NCI-H460 (cell line): ENCODE measurements around the gene CEP104. TPM values are rescaled to one million over a fixed set of nuclear protein-coding genes. Genes with fewer than 3 reads are reported as not detected.
"Not testable (repeated sequence)": the region's sequence is repeated elsewhere in the genome, so short reads cannot be mapped to it uniquely, and the experiment has no call there.

Source experiments
- DNase-seq: peaks from one replicate; pipeline ENCODE4 v3.0.0-alpha.2; 2016; ENCODE audit warnings: low read depth; ENCODE audit errors: extremely low read depth
- total RNA-seq: library from RNA; depleted of rRNA; stranded (reverse); fragments of >200 nt; shearing (Covaris generic); gene quantifications from 2 replicates; pipeline ENCODE4 v1.2.3, GENCODE V29; 2014

CEP104 gene
- total RNA-seq, 1 experiment from 2014 or later, result 18.5 TPM

DNA sequence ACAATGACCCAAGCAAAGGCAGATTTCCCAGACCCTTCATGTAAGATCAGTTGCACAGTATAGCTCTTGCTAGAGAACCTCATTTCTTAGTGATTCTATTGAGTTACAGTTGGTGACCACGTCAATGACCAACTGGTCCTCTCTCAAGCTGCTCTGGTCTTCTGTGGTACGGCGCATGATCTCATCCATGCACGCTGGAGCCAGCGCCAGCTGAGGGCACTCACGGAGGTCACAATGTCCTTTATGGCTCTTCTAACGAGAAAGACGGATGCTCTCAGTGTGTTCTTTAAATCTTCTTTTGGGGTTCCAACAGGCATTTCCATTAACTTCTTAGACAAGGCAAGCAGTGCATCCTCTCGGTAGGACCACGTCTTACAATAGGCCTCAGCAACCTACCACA lies 22.3 kb downstream of the CEP104 start:
- no peak for DNase-seq

DNA sequence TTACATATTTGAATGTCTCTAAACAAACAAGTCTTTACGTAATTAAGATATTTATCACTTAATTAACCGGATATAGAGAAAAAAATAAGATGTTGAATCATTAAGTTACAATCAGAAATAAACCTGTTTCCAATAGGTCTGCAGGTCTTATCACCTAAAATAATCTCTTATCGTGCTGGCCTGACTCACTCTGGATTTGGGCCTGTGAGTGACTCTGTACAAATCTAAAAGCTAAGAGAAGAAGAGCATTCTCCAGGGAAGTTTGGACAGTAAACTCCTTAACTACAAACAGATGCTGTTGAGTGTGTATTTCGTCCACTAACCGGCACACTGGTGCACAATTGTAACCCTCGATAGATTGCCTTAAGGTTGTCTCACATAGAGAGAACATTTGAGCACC lies 25.3 kb downstream of the CEP104 start:
- DNase-seq, result no peak

DNA sequence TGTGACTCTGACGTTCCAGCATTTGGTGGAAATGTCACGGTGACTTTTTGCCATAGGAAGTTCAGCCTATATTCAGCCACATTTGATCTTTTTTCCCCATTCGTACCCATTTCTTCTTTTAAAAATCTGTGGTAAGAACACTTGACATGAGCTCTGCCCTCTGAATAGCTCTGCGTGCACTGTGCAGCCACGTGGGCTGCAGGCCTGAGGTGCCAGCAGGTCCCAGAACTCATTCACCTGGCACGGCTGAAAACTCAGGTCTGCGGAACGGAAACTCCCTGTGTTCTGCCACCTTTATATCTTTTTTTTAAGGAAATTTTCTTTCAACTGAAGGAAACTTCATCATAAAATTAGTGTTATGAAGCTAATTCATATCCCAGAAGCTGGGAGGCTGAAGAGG lies 28.6 kb downstream of the CEP104 start:
- no peak for DNase-seq

DNA sequence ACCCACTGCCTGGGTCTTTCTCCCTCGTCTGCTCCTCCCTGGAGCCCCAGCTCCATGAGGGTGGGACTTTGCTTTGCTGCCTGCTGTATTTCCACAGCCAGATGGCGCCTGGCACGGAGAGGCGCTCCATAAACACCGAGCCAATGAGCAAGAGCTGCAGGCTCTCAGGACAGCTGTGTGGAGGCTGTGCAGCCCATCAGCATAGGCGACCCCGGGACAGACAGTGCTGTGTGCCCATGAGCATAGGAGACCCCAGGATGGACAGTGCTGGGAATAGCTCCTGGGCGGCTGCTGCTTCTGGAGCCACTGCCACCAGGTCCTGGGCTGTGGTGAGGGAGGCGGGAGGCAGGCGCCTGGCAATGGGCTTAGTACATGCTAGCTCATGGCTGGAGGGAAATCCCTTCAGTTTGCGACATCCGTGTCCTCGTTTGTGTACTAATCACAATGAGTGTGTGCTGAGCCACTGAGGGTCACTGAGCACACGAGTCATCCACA lies 29.2 kb downstream of the CEP104 start:
- no peak for DNase-seq

DNA sequence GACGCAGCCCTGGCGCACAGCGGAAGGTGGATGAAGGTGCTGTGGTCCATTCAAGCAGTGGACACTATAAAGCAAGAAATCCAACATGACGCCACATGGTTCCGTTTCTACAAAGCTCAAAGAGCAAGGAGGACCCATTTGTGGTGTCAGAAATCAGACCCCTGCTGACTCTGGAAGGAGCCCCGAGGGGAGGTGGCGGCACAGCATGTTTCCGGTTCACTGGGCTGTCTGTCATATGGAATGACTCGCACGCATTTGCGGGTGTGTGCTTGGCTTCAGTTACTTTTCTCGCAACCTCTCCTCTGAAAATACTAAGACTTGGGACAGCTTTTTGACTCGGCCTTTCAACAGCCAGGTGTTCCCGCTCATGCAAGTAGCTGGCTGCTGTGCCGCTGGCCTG lies 31.7 kb downstream of the CEP104 start:
- no peak for DNase-seq

DNA sequence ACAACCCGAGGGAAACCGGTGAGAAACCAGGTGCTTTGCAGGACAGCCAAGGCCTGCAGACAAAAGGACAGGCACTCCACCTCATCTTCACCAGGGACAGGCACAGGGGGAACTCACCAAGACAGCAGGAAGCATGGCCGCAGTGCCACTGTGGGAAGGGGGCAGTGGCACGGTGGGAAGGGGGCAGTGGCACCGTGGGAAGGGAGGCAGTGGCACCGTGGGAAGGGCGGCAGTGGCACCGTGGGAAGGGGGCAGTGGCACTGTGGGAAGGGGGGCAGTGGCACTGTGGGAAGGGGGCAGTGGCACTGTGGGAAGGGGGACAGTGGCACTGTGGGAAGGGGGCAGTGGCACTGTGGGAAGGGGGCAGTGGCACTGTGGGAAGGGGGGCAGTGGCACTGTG lies 32.4 kb downstream of the CEP104 start:
- no peak for DNase-seq

DNA sequence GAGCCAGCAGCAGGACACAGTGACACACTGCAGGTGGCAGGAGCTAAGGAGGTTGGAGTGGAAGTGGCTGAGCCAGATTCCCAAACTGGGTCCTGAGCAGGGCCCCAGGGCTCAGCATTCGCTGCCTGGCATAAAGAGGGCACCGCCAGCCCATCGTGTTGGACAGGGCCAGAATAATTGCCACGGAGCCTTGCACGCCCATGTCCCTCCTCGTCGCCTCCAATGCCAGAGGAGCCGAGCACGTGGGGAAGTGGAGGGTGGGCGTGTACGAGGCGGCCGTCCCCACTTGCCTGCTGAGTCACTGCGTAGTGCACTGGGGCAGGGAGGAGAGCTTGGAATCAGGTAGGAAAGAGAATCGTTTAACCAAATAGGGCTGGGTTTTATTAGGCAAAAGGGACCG lies 34.6 kb downstream of the CEP104 start:
- DNase-seq, result no peak

DNA sequence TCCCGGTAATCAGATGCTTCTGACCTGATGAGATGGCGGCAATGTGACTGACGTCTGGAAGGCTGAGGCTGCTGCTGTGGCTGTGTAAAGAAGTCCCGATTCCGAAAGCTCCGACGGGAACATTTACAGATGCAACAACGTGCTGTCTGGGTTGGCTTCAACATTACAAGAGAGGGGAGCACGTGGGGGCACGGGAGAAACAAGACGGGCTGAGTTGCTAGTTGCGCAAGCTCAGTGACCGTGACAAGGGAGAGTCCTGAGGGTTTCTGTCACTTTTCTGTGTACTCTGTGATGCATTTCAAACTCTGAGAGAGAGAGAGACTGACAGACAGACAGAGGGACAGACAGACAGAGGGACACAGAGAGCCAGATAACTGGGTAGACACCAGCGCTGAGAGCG lies 35.1 kb downstream of the CEP104 start:
- DNase-seq, result no peak

DNA sequence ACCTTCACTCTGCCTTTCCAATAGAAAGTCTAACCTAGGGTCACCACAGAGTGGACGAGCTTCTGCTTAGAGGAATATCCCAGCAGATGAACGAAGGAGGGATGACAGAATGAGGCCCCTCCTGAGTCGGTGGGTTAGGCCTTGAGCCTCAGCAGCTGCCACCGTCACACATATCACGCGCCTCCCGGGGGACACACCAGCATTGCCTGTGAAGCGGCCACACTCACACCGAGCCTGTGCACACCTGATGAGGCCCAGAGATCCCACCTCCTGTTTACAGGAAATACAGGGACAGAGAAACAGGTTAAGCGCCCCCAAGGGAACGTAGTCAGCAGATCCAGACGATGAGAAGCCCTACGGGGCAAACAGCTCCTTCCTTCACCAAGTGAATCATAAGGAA lies 35.6 kb downstream of the CEP104 start:
- DNase-seq, result no peak

DNA sequence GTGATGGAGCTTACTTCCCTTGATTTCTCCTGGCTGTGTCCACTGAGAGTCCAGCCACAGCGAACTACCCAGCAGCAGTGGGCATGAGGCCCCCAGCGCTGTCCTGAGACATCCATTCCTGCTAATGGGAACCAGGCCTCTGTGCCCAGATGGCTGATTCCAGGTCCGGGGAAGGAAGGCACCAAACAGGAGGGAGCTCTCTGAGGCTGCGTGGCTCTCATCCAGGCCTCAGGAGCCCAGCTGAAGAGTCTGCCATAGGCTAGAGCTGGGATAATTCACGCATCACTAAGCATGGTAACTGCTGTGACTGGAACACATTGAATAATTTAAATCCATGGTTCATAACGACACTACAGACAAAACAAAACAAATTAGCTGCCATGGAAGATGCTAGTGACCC lies 36.0 kb downstream of the CEP104 start:
- DNase-seq, result no peak

DNA sequence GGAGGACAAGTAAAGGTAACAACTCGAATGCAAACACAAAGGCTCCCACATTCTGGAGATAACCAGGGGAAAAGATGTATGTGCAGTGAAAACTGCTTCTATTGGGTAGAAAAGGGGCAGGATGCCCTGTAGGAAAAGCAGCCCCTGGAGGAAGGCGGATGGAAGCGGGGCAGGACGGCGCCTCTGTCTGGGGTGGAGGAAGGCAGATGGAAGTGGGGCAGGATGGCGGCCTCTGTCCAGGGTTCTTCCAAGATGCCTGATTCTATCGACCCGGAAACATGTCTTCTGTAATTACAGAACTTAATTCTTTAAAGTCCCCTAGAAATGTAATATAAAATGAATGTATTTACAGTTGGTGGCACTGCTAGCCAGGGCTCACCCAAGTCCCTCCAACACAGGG lies 36.7 kb downstream of the CEP104 start:
- DNase-seq, result no peak

DNA sequence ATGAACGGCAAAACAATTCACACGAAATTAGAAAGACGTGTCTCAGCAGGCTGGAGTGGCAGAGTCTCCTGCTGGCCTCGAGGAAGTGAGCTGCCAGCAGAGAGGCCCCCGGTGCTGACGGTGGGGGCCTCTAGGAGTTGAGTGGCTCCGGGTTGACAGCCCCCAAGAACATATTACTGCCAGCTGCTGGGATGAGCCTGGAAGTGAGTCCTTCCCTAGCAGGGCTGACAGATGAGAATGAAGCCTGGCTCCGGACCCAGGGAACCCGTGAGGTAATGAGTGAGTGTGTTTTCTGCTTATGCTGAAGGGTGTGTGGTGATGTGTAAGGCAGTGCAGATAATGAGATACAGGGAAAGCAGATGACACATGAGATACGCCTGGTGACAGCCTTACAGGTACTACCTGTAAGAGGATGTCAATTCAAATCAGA lies 37.2 kb downstream of the CEP104 start:
- DNase-seq, result no peak

DNA sequence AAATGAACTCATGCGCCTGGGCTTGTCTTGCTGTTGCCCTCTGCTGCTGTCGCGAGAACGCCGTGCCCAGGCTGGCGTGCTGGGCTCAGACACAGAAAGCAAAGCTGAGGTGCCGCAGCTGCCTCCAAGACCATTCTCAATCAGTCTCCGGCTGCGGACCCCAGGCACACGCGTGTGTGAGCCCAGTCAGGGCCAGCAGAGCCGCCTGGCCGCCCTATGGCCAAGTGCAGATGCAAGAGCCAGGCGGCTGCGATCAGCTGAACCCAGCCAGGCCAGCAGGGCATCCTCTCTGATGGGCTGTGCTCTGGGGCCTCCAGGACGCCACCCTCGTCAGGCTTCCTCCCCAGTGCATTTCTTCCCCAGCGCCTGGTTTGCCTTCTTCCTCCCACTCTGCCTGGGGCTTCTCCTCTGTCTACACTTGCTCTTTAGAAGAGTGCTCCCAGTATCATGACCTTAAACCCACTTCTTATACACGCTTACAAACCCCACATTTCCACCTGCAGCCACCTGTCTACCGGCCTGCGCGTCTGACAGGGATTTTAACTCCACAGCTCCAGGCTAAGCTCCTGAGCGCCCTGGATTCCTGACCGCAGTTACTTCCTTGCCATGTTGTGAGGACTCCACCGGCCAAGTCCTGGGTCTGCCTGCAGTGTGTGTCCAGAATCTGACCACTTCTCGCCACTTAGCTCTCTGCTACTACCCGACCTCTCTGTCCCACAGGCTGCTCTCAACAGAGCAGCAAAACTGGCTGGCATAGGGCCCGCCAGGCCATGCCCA lies 39.0 kb downstream of the CEP104 start:
- no peak for DNase-seq

DNA sequence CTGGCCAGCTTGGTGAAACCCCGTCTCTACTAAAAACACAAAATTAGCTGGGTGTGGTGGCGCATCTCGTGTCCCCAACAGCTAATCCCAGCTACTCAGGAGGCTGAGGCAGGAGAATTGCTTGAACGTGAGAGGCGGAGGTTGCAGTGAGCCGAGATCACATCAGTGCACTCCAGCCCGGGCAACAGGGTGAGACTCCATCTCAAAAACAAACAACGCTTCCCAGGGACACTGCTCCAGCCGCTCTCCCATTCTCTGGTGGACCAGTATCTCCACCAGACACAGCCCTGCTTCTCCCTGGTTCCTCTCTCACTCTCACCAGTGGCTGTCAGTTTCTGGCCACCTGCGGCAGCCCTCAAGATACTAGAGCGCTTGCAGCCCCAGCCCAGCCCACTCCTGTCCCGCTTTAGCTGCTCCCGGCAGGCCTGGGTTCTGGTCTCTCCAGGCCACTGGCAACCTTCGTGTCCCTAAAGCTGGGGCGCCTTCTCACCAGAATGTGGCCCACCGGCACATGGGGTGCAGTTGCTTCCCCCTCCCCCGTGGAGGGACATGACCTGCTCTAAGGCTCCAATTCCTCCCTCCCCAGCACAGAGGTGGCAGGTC lies 39.8 kb downstream of the CEP104 start:
- no peak for DNase-seq

DNA sequence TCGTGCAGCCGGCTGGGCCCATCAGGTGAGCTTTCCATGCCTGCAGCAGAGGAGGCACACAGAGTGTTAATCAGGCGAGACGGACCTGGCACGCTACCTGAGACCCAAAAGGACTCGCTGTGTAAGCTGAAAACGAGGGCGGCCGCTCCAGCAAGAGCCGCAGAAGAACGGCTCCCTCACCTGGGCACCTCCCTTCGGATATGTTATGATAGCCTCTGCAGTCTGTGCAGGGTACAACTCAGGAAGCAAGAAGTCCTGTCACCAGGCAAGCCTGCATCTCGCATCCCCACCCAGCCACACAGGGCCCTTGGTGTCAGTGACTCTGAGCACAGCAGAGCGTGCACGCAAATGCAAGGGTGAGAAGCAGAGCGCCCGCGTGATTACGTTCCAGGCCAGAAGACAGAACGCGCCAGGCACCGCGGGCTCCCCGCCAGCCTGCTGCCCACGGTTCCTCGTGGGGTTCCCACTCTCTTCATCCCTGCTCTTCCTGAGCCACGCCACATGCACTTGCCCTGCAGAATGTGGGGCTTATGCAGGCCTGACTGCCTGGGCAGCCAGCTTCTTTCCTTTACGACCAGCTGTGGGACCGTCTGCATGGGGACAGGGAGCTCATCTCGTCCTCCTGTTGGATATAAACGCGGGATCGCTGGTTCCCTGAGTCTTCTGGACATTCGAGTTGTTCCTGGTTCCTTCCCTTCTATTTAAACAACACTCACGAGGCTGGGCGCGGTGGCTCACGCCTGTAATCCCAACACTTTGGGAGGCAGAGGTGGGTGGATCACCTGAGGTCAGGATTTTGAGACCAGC lies 40.5 kb downstream of the CEP104 start:
- DNase-seq, result no peak

DNA sequence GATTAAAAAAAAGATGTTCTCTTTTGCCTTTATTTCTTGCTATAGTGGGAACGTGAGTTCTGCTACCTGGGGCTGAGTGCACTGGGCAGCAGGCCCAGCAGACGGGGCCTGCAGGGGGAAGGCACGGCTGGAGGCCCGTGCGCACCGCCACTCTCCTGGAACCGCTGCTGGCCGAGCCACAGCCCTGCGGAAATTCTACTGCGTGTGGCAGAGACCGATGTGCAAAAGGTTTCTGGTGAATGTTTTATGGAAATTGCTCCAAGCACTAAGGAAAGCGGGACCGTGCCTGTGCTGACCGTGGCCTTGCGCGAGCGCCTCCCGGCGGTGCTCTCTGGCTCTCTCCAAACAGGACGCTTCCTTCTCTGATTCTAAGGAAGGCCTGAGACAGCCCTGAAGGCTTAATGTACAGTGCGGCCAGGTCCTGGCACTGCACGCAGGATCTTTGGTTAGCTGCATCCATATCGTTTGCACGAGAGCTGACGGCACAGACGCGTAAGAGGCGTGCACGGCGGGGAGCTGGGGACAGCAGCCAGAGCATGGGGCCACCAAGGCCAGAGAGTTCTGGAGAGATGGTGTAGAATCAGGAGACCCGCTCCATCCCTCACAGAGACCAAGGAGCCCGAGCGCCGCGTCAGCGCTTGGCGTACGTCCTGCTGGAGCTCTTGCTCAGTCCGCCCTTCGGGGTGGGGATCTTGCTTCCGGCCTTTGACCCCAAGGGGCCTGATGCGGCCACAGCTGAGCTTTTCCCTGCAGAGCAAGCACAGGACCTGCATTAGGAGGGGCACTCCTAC lies 42.0 kb downstream of the CEP104 start:
- no peak for DNase-seq

DNA sequence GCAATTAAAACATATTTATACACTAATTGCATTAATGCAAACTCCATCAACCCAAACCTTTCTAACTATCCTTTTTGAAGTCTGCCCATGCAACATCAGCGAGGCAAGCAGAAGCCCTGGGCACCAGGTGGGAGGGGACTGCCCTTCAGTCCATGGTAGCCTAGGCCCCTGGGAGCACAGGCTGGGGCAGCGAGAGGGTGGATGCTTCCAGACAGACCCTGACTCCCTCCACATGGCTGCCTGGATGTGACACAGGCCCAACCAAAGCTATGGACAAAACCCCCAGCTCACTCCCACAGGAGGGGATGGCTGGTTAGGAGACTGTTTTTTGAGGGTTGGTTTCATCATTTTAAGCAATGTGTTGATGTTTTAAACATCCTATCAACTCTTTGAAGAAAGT lies 42.9 kb downstream of the CEP104 start:
- no peak for DNase-seq

DNA sequence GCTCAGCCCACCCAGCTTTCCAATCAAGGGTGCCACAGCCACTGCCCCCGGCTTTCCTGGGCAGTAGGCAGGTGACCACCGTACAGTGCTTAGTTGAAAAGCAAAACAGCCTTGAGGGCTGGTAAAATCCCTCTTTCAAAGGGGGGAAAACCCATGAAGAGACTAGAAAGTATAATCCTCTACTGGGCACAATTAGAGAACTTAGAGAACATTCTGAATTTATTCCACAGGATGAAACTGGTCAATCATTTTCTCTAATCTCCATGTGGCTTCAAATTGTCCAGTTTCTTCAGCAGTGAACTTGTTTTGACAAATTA lies 45.5 kb downstream of the CEP104 start:
- no peak for DNase-seq

DNA sequence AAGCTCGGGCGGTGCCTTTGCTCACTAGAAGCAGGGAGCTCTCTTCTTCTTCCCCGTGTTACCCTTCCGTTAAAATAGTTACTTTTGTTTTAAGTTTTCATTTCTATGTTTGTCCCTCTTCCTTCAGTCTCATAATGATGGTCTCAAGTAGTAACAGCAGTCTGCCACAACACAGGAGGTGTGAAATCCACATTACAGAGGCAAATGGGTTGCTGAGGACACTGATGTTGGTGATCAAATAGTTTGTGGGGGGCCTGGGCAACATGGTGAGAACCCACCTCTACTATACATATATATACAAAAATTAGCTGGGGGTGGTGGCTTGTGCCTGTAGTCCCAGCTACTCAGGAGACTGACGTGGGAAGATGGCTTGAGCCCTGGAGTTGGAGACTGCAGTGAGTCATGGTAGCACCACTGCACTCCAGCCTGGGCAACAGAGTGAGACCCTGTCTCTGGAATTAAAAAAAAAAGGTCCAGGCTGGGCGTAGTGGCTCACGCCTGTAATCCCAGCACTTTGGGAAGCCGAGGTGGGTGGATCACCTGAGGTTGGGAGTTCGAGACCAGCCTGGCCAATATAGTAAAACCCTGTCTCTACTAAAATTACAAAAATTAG lies 46.8 kb downstream of the CEP104 start:
- DNase-seq, result not testable (repeated sequence)

DNA sequence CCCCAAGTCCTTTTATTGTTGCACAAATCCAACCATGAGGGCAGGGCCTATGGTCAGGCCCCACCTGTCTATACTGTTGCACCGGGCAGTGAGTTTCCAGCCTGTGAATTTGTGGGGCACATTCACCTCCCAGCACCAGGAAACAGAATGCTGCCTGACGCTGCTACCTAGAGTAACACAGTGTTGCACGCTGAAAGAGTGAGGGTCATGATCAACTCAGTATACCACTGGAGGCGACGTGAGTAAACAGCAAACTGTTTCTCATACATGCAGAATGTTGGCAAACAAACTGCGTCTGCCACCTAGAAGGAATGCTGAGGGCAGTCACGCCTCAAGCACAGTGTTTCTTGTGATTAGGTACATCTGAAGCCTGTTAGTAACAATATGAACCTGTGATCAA lies 47.3 kb downstream of the CEP104 start:
- DNase-seq, result no peak

DNA sequence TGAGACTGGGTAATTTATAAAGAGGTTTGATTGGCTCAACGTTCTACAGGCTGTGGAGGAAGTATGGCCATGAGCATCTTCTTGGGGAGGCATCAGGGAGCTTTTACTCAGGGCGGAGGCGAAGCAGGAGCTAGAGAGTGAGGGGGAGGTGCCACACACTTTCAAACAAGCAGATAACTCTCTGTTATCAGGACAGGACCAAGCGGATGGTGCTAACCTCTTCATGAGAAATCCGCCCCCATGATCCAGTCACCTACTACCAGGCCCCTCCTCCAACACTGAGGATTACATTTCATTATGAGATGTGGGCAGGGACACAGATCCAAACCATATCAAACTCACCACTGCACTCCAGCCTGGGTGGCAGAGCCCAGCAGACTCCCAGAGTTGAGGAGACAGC lies 49.2 kb downstream of the CEP104 start:
- no peak for DNase-seq
